ENCODE data around the gene SLFN12L. TPM values are rescaled to one million over a fixed set of nuclear protein-coding genes. Genes with fewer than 3 reads are reported as not detected.
A peak's percentile ranks its signal among the peaks of the same experiment; 100 is the strongest.

SLFN12L gene
- total RNA-seq, 1 experiment from 2014 or later: not detected

DNA sequence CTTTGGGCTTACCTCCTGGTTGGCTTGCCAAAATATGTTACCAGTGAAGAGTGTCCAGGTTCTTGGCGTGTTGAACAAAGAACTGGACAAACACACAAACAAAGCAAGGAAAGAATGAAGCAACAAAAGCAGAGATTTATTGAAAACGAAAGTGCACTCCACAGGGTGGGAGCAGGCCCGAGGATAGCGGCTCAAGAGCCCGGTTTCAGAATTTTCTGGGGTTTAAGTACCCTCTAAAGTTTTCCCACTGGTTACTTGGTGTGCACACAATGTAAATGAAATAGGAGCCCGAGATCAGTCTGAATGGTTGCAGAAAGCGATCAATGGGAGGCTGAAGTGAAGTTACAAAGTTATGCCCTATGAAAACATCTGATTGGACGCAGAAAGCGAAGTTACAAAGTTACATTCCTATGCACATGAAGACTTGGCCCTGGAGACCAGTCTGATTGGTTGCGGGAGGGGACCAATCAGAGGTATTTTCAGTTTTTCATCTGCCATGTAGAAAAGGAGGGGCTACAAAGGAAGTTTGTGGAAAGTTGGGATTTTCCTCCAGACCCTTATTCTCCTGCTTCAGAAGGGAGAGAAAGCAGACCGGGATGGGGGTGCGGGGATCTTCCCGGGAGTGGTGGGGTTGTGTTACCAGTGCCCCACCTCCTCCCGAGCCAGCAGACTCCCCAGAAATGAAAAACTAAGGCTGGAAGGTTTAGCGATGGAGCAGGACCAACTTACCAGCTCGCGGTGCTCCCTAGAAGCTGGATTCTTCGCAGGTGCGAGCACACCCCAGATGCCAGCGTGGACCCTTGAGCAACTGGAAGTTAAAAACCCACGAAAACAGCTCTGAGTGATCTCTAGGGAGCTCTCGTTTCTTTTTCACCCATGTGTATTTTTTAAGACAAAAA is 105.1 kb downstream of the SLFN12L start, which contains the start of gene SLFN12:
Gene SLFN12 (minus strand): TSS at position 325 of the 899 bp plus-strand sequence. CDS start 9,472 bp downstream, outside the sequence.
- no peaks in the 10 kb centered on the region; the same call in none of the 2 replicates for H3K36me3 ChIP-seq

GRCh38 chr17:35429702-35430101 is 107.8 kb downstream of the SLFN12L start:
- peaks cover 4% of the 10 kb centered on the region for H3K36me3 ChIP-seq
- H3K4me3 ChIP-seq: no peak overlapping the region
- no peaks in the 10 kb centered on the region for H3K9me3 ChIP-seq
- no peak for DNase-seq
- no peaks in the 10 kb centered on the region for H3K27me3 ChIP-seq

More for the DNA sequence above, 105.1 kb downstream of the SLFN12L start, which contains the start of gene SLFN12:
- DNase-seq: peak; percentile 89
- peak within 1 kb of the TSS; percentile 69 for H3K4me3 ChIP-seq
- H3K27me3 ChIP-seq: no peaks in the 10 kb centered on the region
- no peaks in the 10 kb centered on the region for H3K9me3 ChIP-seq

DNA sequence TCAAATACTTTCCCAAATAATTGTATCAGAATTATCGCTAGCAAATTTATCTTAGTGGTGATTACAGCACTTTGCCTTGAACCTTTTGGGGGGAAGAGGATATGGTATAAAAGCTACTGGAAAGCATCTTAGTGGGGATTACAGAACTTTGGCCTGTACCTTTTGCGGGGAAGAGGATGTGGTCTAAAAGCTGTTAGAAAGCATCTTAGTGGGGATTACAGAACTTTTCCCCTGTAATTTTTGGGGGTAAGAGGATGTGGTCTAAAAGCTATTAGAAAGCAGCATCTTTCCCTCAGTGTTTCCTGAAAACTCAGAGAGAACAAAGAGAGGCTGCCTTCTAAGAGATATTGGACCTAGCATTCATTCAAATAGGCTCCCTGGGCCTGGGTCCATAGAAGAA is 109.2 kb downstream of the SLFN12L start:
- DNase-seq: no peak
- peaks cover 6% of the 10 kb centered on the region for H3K36me3 ChIP-seq
- H3K9me3 ChIP-seq: no peaks in the 10 kb centered on the region
- H3K27me3 ChIP-seq: no peaks in the 10 kb centered on the region
- H3K4me3 ChIP-seq: no peak overlapping the region

DNA sequence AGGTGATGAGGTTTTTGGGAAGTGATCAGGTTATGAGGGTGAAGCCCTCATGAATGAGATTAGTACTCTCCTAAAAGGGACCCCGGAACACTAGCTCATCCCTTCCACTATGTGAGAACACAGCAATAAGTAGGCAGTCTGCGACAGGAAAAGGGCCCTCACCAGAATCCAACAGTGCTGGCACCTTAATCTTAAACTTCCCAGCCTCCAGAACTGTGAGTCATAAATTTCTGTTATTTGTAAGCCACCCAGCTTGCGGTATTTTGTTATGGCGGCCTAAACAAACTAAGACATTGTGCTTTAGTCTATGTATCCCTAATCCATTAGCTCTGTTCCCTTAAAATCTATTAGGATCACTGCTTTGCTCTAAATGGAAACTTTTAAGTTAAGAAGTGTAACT is 113.7 kb downstream of the SLFN12L start:
- H3K36me3 ChIP-seq: peaks cover 19% of the 10 kb centered on the region; the same call in 1 of the 2 replicates
- H3K4me3 ChIP-seq: no peak overlapping the region
- DNase-seq: no peak
- H3K9me3 ChIP-seq: no peaks in the 10 kb centered on the region
- H3K27me3 ChIP-seq: no peaks in the 10 kb centered on the region

Other genes starting within 250 kb of the SLFN12L start
- 22.8 and 25.1 TPM in 2 replicates for gene SLFN11, start 164.1 kb downstream of the SLFN12L start, total RNA-seq (2014; rRNA removed; shearing (Covaris generic); ENCODE audit: low replicate concordance)
- gene SLFN12, start 105.2 kb downstream of the SLFN12L start, total RNA-seq (2014; rRNA removed; shearing (Covaris generic); ENCODE audit: low replicate concordance): 9.1 and 10.0 TPM in 2 replicates
- 0.67 and 3.3 TPM in 2 replicates for gene SLFN13, start 88.9 kb downstream of the SLFN12L start, total RNA-seq (2014; rRNA removed; shearing (Covaris generic); ENCODE audit: low replicate concordance)
- gene SLFN14, start 23.1 kb upstream of the SLFN12L start, total RNA-seq (2014; rRNA removed; shearing (Covaris generic); ENCODE audit: low replicate concordance): not detected in 2 replicates
- gene PEX12, start 40.9 kb upstream of the SLFN12L start, total RNA-seq (2014; rRNA removed; shearing (Covaris generic); ENCODE audit: low replicate concordance): 3.9 and 6.1 TPM in 2 replicates
- gene AP2B1, start 49.6 kb upstream of the SLFN12L start, total RNA-seq (2014; rRNA removed; shearing (Covaris generic); ENCODE audit: low replicate concordance): 52.9 and 65.0 TPM in 2 replicates
- 1.2 and 2.6 TPM in 2 replicates for gene RASL10B, start 194.0 kb upstream of the SLFN12L start, total RNA-seq (2014; rRNA removed; shearing (Covaris generic); ENCODE audit: low replicate concordance)
- not detected in 2 replicates for gene GAS2L2, start 215.6 kb upstream of the SLFN12L start, total RNA-seq (2014; rRNA removed; shearing (Covaris generic); ENCODE audit: low replicate concordance)
- not detected in 2 replicates for gene C17orf50, start 223.2 kb upstream of the SLFN12L start, total RNA-seq (2014; rRNA removed; shearing (Covaris generic); ENCODE audit: low replicate concordance)